Endodermal cell (in vitro differentiated cells): ENCODE data around the gene MYO18B. TPM values are rescaled to one million over a fixed set of nuclear protein-coding genes. Genes with fewer than 3 reads are reported as not detected.

Experiments
- DNase-seq: peaks from one replicate; pipeline ENCODE4 v3.0.0-alpha.2; 2017
- H3K27ac ChIP-seq: 2 replicates; pipeline ENCODE4 v1.5.1; 2013; ENCODE audit warnings: mild to moderate bottlenecking, low read depth, low read length, moderate library complexity
- H3K27me3 ChIP-seq: 2 replicates; pipeline ENCODE4 v1.6.1; 2013; ENCODE audit warnings: mild to moderate bottlenecking, low read length, moderate library complexity; ENCODE audit not compliant: insufficient read depth, control insufficient read depth, poor library complexity, severe bottlenecking
- H3K36me3 ChIP-seq: 2 replicates; pipeline ENCODE4 v1.7.0; 2013; ENCODE audit warnings: mild to moderate bottlenecking, low read length, moderate library complexity; ENCODE audit not compliant: control insufficient read depth, insufficient read depth
- H3K4me1 ChIP-seq: one replicate; pipeline ENCODE4 v1.7.0; 2013; ENCODE audit warnings: low read length; ENCODE audit not compliant: control insufficient read depth, insufficient read depth
- H3K4me3 ChIP-seq: 2 replicates; pipeline ENCODE4 v1.5.1; 2013; ENCODE audit warnings: mild to moderate bottlenecking, low read length, moderate library complexity
- H3K9ac ChIP-seq: 2 replicates; pipeline ENCODE4 v1.6.1; 2013; ENCODE audit warnings: mild to moderate bottlenecking, low read length, moderate library complexity; ENCODE audit not compliant: poor library complexity, severe bottlenecking; ENCODE audit errors: extremely low read depth
- H3K9me3 ChIP-seq: 2 replicates; pipeline ENCODE4 v1.6.1; 2013; ENCODE audit warnings: mild to moderate bottlenecking, low read length, moderate library complexity; ENCODE audit not compliant: control insufficient read depth
- H3K27ac Mint-ChIP-seq: 2 replicates; pipeline ENCODE4 v1.8.0; 2020; ENCODE audit warnings: mixed read lengths
- H3K27me3 Mint-ChIP-seq: 2 replicates; pipeline ENCODE4 v1.8.0; 2021; ENCODE audit warnings: mild to moderate bottlenecking, mixed read lengths; ENCODE audit not compliant: insufficient read depth
- H3K36me3 Mint-ChIP-seq: 2 replicates; pipeline ENCODE4 v1.8.0; 2020; ENCODE audit warnings: low read depth, mixed read lengths
- H3K4me1 Mint-ChIP-seq: 2 replicates; pipeline ENCODE4 v1.8.0; 2020; ENCODE audit warnings: mixed read lengths
- H3K4me3 Mint-ChIP-seq: 2 replicates; pipeline ENCODE4 v1.8.0; 2020; ENCODE audit warnings: mild to moderate bottlenecking, moderate library complexity, mixed read lengths
- H3K9me3 Mint-ChIP-seq: 2 replicates; pipeline ENCODE4 v1.8.0; 2020; ENCODE audit warnings: mild to moderate bottlenecking, mixed read lengths
- WGBS, 2 experiments: methylation state at CpG; one replicate each; pipeline versions ENCODE4 v1.1.5 to v1.1.7; 2013; ENCODE audit warnings: missing lambda C conversion rate in 2 of 2, mixed read lengths in 1 of 2; ENCODE audit not compliant: insufficient coverage in 1 of 2, insufficient read length in 1 of 2; 5-methylcytosine and 5-hydroxymethylcytosine counted together
- total RNA-seq, 2 donors: library from RNA; stranded (reverse); fragmentation: NEBNext Ultra II Directional in 1 of 2; extraction: Animal tissue kit (Norgen Biotek cat#: 25700) in 1 of 2; gene quantifications; 2 replicates in 1 of 2; 3 replicates in 1 of 2; pipeline ENCODE4 v1.2.1, GENCODE V29; 2021
- TF ChIP-seq, protein P1 (sequence below): fragments of 200-600 bp; sonication (generic); conservative IDR thresholded peaks from 2 replicates; pipeline ENCODE4 v1.5.0; 2021; ENCODE audit warnings: antibody characterized with exemption, mild to moderate bottlenecking

The MYO18B gene
- total RNA-seq, 2 donors from 2014 or later: 0.77 to 0.84 TPM

DNA sequence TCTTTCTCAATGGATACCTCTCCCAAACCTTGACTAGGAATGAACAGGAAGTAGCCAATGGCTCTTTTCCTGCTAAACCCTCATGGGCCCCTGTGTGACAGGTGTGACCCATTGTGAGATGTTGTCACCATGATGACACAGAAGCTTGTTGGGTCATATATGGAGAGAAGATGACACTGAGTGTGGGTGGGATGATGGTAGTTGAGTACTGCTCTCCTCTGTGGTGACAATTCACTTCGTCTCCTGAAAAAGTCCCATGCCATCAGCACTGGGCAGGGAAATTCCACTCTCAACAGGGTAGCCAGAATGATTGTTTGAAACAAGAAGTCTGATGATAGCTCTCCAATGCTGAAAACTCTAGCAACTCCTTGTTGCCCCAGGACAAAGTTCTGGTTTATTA, 333.3 kb downstream of the MYO18B start:
- Histone ChIP-seq H3K9me3 (no peaks in the 10 kb centered on the region), H3K36me3 (no peaks in the 10 kb centered on the region), H3K4me1 (no peaks in the 10 kb centered on the region), H3K9ac (no peak overlapping the region), H3K4me3 (no peak overlapping the region), H3K27me3 (no peaks in the 10 kb centered on the region), H3K27ac (no peak overlapping the region)
- H3K36me3 Mint-ChIP-seq: no peaks in the 10 kb centered on the region
- TF ChIP-seq, protein P1, sequence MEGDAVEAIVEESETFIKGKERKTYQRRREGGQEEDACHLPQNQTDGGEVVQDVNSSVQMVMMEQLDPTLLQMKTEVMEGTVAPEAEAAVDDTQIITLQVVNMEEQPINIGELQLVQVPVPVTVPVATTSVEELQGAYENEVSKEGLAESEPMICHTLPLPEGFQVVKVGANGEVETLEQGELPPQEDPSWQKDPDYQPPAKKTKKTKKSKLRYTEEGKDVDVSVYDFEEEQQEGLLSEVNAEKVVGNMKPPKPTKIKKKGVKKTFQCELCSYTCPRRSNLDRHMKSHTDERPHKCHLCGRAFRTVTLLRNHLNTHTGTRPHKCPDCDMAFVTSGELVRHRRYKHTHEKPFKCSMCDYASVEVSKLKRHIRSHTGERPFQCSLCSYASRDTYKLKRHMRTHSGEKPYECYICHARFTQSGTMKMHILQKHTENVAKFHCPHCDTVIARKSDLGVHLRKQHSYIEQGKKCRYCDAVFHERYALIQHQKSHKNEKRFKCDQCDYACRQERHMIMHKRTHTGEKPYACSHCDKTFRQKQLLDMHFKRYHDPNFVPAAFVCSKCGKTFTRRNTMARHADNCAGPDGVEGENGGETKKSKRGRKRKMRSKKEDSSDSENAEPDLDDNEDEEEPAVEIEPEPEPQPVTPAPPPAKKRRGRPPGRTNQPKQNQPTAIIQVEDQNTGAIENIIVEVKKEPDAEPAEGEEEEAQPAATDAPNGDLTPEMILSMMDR: no peak
- H3K27ac Mint-ChIP-seq: no peak overlapping the region
- peaks cover 10% of the 10 kb centered on the region for H3K4me1 Mint-ChIP-seq
- 73 to 83% methylated on average over 1 of the region's 1 CpG for WGBS, 2 experiments
- no peaks in the 10 kb centered on the region for H3K9me3 Mint-ChIP-seq
- H3K27me3 Mint-ChIP-seq: no peaks in the 10 kb centered on the region
- H3K4me3 Mint-ChIP-seq: no peak overlapping the region
- DNase-seq: no peak

DNA sequence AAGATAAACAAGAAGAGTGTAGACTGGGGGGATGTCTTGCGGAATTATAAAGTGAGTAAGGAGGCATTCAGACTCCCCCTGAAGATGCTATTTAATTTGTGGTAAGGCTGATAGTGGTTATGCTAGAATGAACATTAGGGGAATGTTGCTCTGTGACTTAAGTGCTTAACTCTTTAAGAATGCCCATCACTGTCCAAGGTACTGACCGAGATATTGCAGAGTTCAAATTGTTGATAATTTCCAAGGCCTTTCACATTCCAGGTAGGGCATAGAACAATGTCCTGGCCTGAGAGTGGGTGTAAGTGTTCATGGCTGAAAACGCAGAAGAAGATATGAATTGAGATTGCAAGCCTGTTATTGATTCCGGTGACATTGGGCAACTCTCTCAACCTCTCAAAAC, 337.0 kb downstream of the MYO18B start:
- no peaks in the 10 kb centered on the region for H3K9me3 Mint-ChIP-seq
- TF ChIP-seq, protein P1: no peak
- no peak for DNase-seq

More for the DNA sequence above, 337.0 kb downstream of the MYO18B start:
- Histone ChIP-seq H3K4me3 (no peak overlapping the region), H3K9ac (no peak overlapping the region), H3K36me3 (no peaks in the 10 kb centered on the region), H3K27ac (no peak overlapping the region), H3K27me3 (no peaks in the 10 kb centered on the region), H3K9me3 (no peaks in the 10 kb centered on the region), H3K4me1 (no peaks in the 10 kb centered on the region)
- Mint-ChIP-seq H3K27ac (no peak overlapping the region), H3K27me3 (no peaks in the 10 kb centered on the region), H3K36me3 (no peaks in the 10 kb centered on the region), H3K4me3 (no peak overlapping the region), H3K4me1 (no peaks in the 10 kb centered on the region)
- 81 to 83% methylated on average over 3 to 4 of the region's 4 CpGs for WGBS, 2 experiments

Other genes with a start within 250 kb of the MYO18B start
- 10 to 100 TPM; 19.4 to 21.0 TPM for gene GRK3, start 177.5 kb upstream of the MYO18B start, total RNA-seq